NB4 (cell line): Measurements from ENCODE around the gene HTR1E.

Experiments used
- DNase-seq: peaks from one replicate; pipeline ENCODE4 v3.0.0; 2010; ENCODE audit warnings: low read depth
- H3K4me3 ChIP-seq: one replicate; pipeline ENCODE4 v1.5.1; 2011; ENCODE audit warnings: mild to moderate bottlenecking, low read depth, low read length, moderate library complexity
- MYC ChIP-seq: IDR thresholded peaks from 2 replicates; pipeline ENCODE4 v1.6.1; 2011; ENCODE audit warnings: low read depth, low read length
- POLR2A ChIP-seq: IDR thresholded peaks from 2 replicates; pipeline ENCODE4 v1.6.1; 2011; ENCODE audit warnings: mild to moderate bottlenecking; ENCODE audit not compliant: insufficient read length; ENCODE audit errors: extremely low read depth
- TF ChIP-seq, protein P1 (sequence below): IDR thresholded peaks from one replicate; pipeline ENCODE4 v1.5.1; 2012; ENCODE audit warnings: low read depth, low read length
- TF ChIP-seq, protein P2 (sequence below): IDR thresholded peaks from 2 replicates; pipeline ENCODE4 v1.6.1; 2011; ENCODE audit warnings: low read depth, low read length

The HTR1E gene

DNA sequence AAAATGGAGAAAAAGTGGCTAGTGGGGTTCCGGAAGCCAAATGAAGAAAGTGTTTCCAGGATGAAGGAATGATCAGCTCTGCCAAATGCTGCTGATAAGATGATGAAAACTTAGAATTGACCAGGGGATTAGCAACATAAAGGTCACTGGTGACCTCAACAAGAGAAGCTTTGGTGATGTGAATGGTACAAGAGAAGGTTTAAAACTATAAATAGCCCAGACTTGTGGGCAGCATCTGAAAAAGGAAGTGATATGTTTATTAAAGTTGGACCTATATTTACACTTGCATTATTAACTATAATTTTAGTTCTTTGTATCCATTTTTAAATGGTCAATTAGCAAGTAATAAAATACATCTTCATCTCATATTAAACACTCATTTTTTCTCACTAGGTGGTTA is 112.5 kb downstream of the HTR1E start:
- no peak for DNase-seq
- no peak overlapping the region for H3K4me3 ChIP-seq
- TF ChIP-seq MYC: no peak
- TF ChIP-seq, protein P1, sequence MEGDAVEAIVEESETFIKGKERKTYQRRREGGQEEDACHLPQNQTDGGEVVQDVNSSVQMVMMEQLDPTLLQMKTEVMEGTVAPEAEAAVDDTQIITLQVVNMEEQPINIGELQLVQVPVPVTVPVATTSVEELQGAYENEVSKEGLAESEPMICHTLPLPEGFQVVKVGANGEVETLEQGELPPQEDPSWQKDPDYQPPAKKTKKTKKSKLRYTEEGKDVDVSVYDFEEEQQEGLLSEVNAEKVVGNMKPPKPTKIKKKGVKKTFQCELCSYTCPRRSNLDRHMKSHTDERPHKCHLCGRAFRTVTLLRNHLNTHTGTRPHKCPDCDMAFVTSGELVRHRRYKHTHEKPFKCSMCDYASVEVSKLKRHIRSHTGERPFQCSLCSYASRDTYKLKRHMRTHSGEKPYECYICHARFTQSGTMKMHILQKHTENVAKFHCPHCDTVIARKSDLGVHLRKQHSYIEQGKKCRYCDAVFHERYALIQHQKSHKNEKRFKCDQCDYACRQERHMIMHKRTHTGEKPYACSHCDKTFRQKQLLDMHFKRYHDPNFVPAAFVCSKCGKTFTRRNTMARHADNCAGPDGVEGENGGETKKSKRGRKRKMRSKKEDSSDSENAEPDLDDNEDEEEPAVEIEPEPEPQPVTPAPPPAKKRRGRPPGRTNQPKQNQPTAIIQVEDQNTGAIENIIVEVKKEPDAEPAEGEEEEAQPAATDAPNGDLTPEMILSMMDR: no peak
- TF ChIP-seq POLR2A: no peak
- TF ChIP-seq, protein P2, sequence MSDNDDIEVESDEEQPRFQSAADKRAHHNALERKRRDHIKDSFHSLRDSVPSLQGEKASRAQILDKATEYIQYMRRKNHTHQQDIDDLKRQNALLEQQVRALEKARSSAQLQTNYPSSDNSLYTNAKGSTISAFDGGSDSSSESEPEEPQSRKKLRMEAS: no peak

DNA sequence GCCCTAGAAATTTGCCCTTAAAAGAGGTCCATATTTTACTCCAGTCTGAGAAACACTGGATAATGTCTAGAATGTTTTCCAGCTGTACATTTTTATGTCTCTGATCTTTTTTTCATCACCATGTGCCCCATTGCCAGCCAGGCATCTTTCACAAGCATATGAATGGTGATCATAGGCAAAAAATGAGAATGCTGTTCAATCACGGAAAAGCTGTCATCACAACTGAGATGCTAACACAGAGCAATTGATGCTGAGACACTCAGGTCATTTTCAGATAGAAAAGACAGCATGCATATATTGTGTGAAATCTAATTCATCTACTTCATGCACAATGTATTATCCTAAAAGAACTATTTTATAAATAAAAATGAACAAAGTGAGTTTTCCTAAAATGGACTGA is 116.0 kb downstream of the HTR1E start:
- no peak for DNase-seq
- H3K4me3 ChIP-seq: no peak overlapping the region
- TF ChIP-seq MYC (no peak), POLR2A (no peak)
- TF ChIP-seq, protein P2: no peak
- TF ChIP-seq, protein P1: no peak

DNA sequence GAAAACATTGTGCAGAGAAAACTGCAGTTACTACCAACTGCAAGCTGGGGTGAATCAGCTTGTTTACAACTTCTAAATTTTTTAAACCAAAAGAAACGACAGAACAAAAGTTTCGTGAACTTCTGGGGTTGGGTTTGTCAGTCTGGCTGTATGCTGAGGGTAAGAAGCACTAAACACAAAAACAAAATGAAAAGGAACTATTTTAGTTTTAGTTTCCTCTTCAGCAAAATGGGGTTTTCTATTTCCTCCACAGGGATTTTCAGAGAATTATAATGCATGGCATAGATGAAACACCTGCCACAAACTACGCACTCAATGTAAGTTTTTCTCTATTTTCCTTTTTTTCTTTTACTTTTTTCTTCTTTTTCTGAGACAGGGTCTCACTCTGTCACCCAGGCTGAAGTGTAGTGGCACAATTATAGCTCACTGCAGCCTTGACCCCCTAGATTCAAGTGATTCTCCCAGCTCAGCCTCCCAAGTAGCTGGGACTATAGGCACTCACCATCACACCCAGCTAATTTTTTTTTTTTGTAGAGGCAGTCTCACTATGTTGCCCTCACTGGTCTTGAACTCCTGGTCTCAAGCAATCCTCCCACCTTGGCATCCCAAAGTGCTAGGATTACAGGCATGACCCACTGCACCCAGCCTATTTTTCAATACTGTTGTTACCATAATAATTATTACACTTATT is 117.0 kb downstream of the HTR1E start:
- no peak for DNase-seq
- no peak overlapping the region for H3K4me3 ChIP-seq
- no peak for TF ChIP-seq MYC
- TF ChIP-seq, protein P1: no peak
- TF ChIP-seq, protein P2: no peak

DNA sequence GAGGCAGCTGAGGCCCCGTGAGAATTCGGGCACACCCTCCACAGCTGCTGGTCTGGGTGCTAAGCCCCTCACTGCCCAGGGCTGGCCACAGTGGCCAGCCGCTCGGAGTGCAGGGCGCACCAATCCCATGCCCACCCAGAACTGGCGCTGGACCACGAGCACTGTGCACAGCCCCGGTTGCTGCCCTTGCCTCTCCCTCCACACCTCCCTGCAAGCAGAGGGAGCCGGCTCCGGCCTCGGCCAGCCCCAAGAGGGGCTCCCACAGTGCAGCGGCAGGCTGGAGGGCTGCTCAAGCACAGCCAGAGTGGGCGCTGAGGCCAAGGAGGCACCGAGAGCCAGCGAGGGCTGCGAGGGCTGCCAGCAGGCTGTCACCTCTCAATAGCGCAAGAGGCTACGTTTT is 122.6 kb downstream of the HTR1E start:
- no peak for TF ChIP-seq MYC
- no peak for TF ChIP-seq POLR2A
- TF ChIP-seq, protein P2: no peak
- TF ChIP-seq, protein P1: no peak
- no peak overlapping the region for H3K4me3 ChIP-seq
- DNase-seq: no peak

DNA sequence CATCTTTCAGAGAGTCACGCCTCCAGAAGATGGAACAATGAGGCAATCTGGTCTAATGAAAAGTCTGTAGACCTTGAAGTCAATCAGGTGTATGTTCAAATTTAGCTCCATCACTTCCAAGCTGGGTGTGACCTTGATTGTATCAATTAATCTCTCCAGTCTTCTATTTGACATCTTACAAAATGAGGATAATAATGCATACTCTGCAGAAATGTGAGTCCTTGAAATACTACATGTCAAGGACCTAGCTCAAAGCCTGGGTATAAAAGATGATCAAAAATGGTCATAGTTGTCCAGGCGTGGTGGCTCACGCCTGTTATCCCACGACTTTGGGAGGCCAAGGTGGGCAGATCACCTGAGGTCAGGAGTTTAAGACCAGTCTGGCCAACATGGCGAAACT is 127.8 kb downstream of the HTR1E start:
- no peak overlapping the region for H3K4me3 ChIP-seq
- TF ChIP-seq, protein P2: no peak
- TF ChIP-seq, protein P1: no peak
- TF ChIP-seq MYC: no peak
- no peak for TF ChIP-seq POLR2A
- no peak for DNase-seq
